ENCODE measurements around the gene SYNC. TPM values are rescaled to one million over a fixed set of nuclear protein-coding genes. Genes with fewer than 3 reads are reported as not detected.

The SYNC gene
- total and polyA plus RNA-seq, 2 of the 8 experiments (the other 6 are each of a cell fraction or from before 2014, with no cell fraction given): 0.06 to 0.17 TPM

GRCh38 chr1:32728413-32729077, 26.0 kb upstream of the SYNC start:
- Histone ChIP-seq H4K20me1 (replicated peaks in 1 of 2; ENCODE audit: control insufficient read depth in 1 of 2, insufficient read depth in 2 of 2, low read length in 2 of 2) (no peaks in the 10 kb centered on the region), H3K4me1 (replicated peaks in 1 of 4; ENCODE audit: control insufficient read depth in 3 of 4, insufficient read depth in 4 of 4, low read length in 3 of 4) (peaks cover 3 to 15% (median 13%) of the 10 kb centered on the region in 4 experiments), H3K27ac (ENCODE audit: low read depth, low read length) (no peak overlapping the region), H3K23me2 (ENCODE audit: low read depth, low read length) (no peaks in the 10 kb centered on the region; the same call in 1 of the 2 replicates), H3K4ac (replicated peaks; ENCODE audit: insufficient read length, low read depth, low read length) (no peak overlapping the region), H3K9me3 (ENCODE audit: insufficient read depth in 2 of 2, low read depth in 1 of 2, low read length in 1 of 2) (no peaks in the 10 kb centered on the region), H2BK120ac (replicated peaks; ENCODE audit: low read depth, low read length) (no peak overlapping the region), H4K5ac (ENCODE audit: insufficient read length, low read depth, low read length) (no peak overlapping the region), H2BK15ac (ENCODE audit: low read length) (no peak overlapping the region), H4K8ac (ENCODE audit: extremely low read depth, insufficient read depth, low read length) (no peak overlapping the region), H2BK20ac (ENCODE audit: low read length) (no peak overlapping the region), H2AFZ (ENCODE audit: low read length) (no peak overlapping the region), H3K79me2 (ENCODE audit: control insufficient read depth in 1 of 2, insufficient read depth in 2 of 2, low read length in 2 of 2) (no peaks in the 10 kb centered on the region), H3K9ac (replicated peaks in 1 of 4; ENCODE audit: extremely low read depth in 1 of 4, low read depth in 3 of 4, low read length in 3 of 4) (no peak overlapping the region; a peak in 1 of 7 replicates), H3K18ac (ENCODE audit: extremely low read depth, low read length) (no peak overlapping the region), H3K36me3 (ENCODE audit: control insufficient read depth in 2 of 4, insufficient read depth in 4 of 4, low read length in 3 of 4) (no peaks in the 10 kb centered on the region; a peak in 1 of 8 replicates), H3K79me1 (ENCODE audit: low read depth, low read length) (no peaks in the 10 kb centered on the region), H4K91ac (replicated peaks; ENCODE audit: insufficient read length, low read length) (no peak overlapping the region), H3K14ac (ENCODE audit: insufficient read length) (no peak overlapping the region), H2AK5ac (ENCODE audit: low read depth, low read length) (no peak overlapping the region), H3K4me2 (ENCODE audit: insufficient read depth in 1 of 2, low read depth in 2 of 2, low read length in 2 of 2) (no peak overlapping the region), H2BK12ac (ENCODE audit: low read depth, low read length) (peak overlapping the region; percentile 43; the same call in 1 of the 2 replicates), H2BK5ac (ENCODE audit: low read depth, low read length) (no peak overlapping the region), H3K23ac (ENCODE audit: insufficient read length) (no peak overlapping the region), H3K56ac (replicated peaks; ENCODE audit: insufficient read length, low read depth, low read length) (no peak overlapping the region), H3K4me3 (ENCODE audit: extremely low read depth in 1 of 4, insufficient read depth in 2 of 4, low read depth in 3 of 4, low read length in 4 of 4) (no peak overlapping the region), H3K27me3 (replicated peaks in 1 of 4; ENCODE audit: control insufficient read depth in 3 of 4, extremely low read depth in 1 of 4, insufficient read depth in 3 of 4, low read length in 3 of 4) (no peaks in the 10 kb centered on the region; a peak in 1 of 7 replicates)
- WGBS, 2 experiments (ENCODE audit: extremely low coverage in 1 of 2, insufficient coverage in 1 of 2, insufficient read length in 1 of 2, insufficient replicate concordance in 2 of 2, low coverage in 1 of 2, low lambda C conversion rate in 2 of 2, missing lambda C conversion rate in 1 of 2): 91% methylated on average over 7 of the region's 7 CpGs; no CpG with 5 or more reads in 1 of the 2 experiments
- CTCF ChIA-PET (ENCODE audit: partially characterized antibody): interaction anchor here (0.5 to 7.3 kb wide), 14 partner anchors 8 to 306 kb away, joined by 3 to 56 read pairs (median 4); a partner anchor contains a TSS
- DNase-seq (ENCODE audit: low read depth in 1 of 2, low spot score in 2 of 2) (no peak), FAIRE-seq (no peak)
- POLR2A ChIA-PET (ENCODE audit: partially characterized antibody): interaction anchor here (0.5 to 3.9 kb wide), 8 partner anchors 12 to 47 kb away, joined by 3 to 21 read pairs (median 5); no protein-coding TSS in a partner anchor
- no peak for TF ChIP-seq SP1 (IDR thresholded peaks at IDR 0.05; ENCODE audit: low read depth, low read length)
- no peak for TF ChIP-seq YY1 (IDR thresholded peaks at IDR 0.05; ENCODE audit: low read depth, low read length)
- no peak for TF ChIP-seq TBP (IDR thresholded peaks at IDR 0.05; ENCODE audit: low read depth, low read length)
- TF ChIP-seq PHF8 (conservative IDR thresholded peaks at IDR 0.05; ENCODE audit: low read depth, low read length): no peak
- TF ChIP-seq JUN (IDR thresholded peaks at IDR 0.05; ENCODE audit: low read depth, low read length): no peak
- TF ChIP-seq CTBP2 (IDR thresholded peaks at IDR 0.05; ENCODE audit: borderline replicate concordance, insufficient read depth, insufficient read length, low read length): no peak
- no peak for TF ChIP-seq BACH1 (IDR thresholded peaks at IDR 0.05; ENCODE audit: low read length)
- TF ChIP-seq KDM5A (IDR thresholded peaks at IDR 0.05; ENCODE audit: low read length): no peak
- no peak for TF ChIP-seq SP2 (IDR thresholded peaks at IDR 0.05; ENCODE audit: low read length)
- no peak for TF ChIP-seq EGR1 (IDR thresholded peaks at IDR 0.05; ENCODE audit: borderline replicate concordance, low read depth, low read length)
- no peak for TF ChIP-seq SUZ12 (IDR thresholded peaks at IDR 0.05; ENCODE audit: low read length)
- TF ChIP-seq CHD1 (IDR thresholded peaks at IDR 0.05; ENCODE audit: low read depth, low read length): no peak
- TF ChIP-seq USF2 (IDR thresholded peaks at IDR 0.05; ENCODE audit: low read length): no peak
